SU-DHL-6 (cell line): Measurements from ENCODE around the gene PRRC2B.

Experiments
- H2AFZ ChIP-seq: fragments of 200-600 bp; sonication (generic); 2 replicates; pipeline ENCODE4 v1.6.1; 2014; ENCODE audit warnings: low read depth, mild to moderate bottlenecking, moderate library complexity, mixed read lengths, antibody characterized with exemption, low read length; ENCODE audit not compliant: severe bottlenecking
- H3F3A ChIP-seq: fragments of 200-600 bp; shearing (Covaris generic); 2 replicates; pipeline ENCODE4 v1.6.0; 2016; ENCODE audit warnings: antibody characterized with exemption, mild to moderate bottlenecking; ENCODE audit not compliant: insufficient read depth
- H3K27ac ChIP-seq: fragments of 200-600 bp; sonication (generic); 2 replicates; pipeline ENCODE4 v1.5.1; 2016; ENCODE audit warnings: low read depth, mild to moderate bottlenecking, low read length, moderate library complexity, mixed read lengths
- H3K27me3 ChIP-seq: fragments of 200-600 bp; sonication (generic), shearing (Covaris generic); 2 replicates; pipeline ENCODE4 v1.6.0; 2014; ENCODE audit warnings: mild to moderate bottlenecking, low read length
- H3K36me3 ChIP-seq: fragments of 200-600 bp; sonication (generic); 2 replicates; pipeline ENCODE4 v1.6.1; 2014; ENCODE audit warnings: mild to moderate bottlenecking, low read length, mixed read lengths
- H3K4me2 ChIP-seq: fragments of 300-600, 200-600 bp; shearing (Covaris generic), sonication (generic); 2 replicates; pipeline ENCODE4 v1.6.0; 2014; ENCODE audit warnings: low read length, low read depth, mild to moderate bottlenecking; ENCODE audit not compliant: poor library complexity, severe bottlenecking
- H3K4me3 ChIP-seq: fragments of 200-600 bp; sonication (generic); 2 replicates; pipeline ENCODE4 v1.5.1; 2014; ENCODE audit warnings: antibody characterized with exemption, low read length, mild to moderate bottlenecking, mixed read lengths; ENCODE audit not compliant: insufficient read depth, poor library complexity, severe bottlenecking
- H3K79me2 ChIP-seq: fragments of 200-600 bp; sonication (generic); 2 replicates; pipeline ENCODE4 v1.6.1; 2014; ENCODE audit warnings: mild to moderate bottlenecking, low read length, moderate library complexity; ENCODE audit not compliant: insufficient read depth
- H3K9ac ChIP-seq: fragments of 200-600 bp; sonication (generic); 2 replicates; pipeline ENCODE4 v1.7.0; 2014; ENCODE audit warnings: mild to moderate bottlenecking, low read length
- H3K9me2 ChIP-seq: fragments of 200-600 bp; sonication (generic); replicated peaks from 2 replicates; pipeline ENCODE4 v1.6.1; 2014; ENCODE audit warnings: low read length; ENCODE audit not compliant: insufficient read depth
- H3K9me3 ChIP-seq: fragments of 200-600 bp; sonication (generic); 2 replicates; pipeline ENCODE4 v1.6.1; 2014; ENCODE audit warnings: low read length, mixed read lengths; ENCODE audit not compliant: insufficient read depth
- H4K20me1 ChIP-seq: fragments of 200-600 bp; sonication (generic); 2 replicates; pipeline ENCODE4 v1.6.1; 2014; ENCODE audit warnings: low read depth, mild to moderate bottlenecking, antibody characterized with exemption, low read length, moderate library complexity, mixed read lengths
- CTCF ChIP-seq: fragments of 200-600 bp; sonication (generic); IDR thresholded peaks from one replicate; pipeline ENCODE4 v1.5.1; 2017; ENCODE audit warnings: antibody characterized with exemption, mild to moderate bottlenecking, low read length, moderate library complexity; ENCODE audit not compliant: insufficient read depth, poor library complexity, severe bottlenecking
- EZH2phosphoT487 ChIP-seq: fragments of 200-600 bp; sonication (generic), shearing (Covaris generic); conservative IDR thresholded peaks from 2 replicates; pipeline ENCODE4 v1.6.1; 2018; ENCODE audit warnings: mild to moderate bottlenecking, antibody characterized with exemption, low read length, moderate library complexity, mixed read lengths

PRRC2B gene

GRCh38 chr9:131379056-131379455 is 14.8 kb upstream of the PRRC2B start:
- Histone ChIP-seq H3K4me2 (no peak overlapping the region), H3K36me3 (no peaks in the 10 kb centered on the region), H3F3A (no peaks in the 10 kb centered on the region), H3K79me2 (no peaks in the 10 kb centered on the region), H4K20me1 (no peaks in the 10 kb centered on the region), H2AFZ (no peak overlapping the region), H3K27ac (no peak overlapping the region), H3K27me3 (no peaks in the 10 kb centered on the region), H3K9me2 (no peaks in the 10 kb centered on the region), H3K9me3 (no peaks in the 10 kb centered on the region), H3K9ac (no peak overlapping the region), H3K4me3 (no peak overlapping the region)
- TF ChIP-seq CTCF: no peak
- TF ChIP-seq EZH2phosphoT487: no peak

- no peaks in the 10 kb centered on the region for H3F3A ChIP-seq
- no peak overlapping the region for H3K4me2 ChIP-seq
- H3K9ac ChIP-seq: no peak overlapping the region
- H3K9me2 ChIP-seq: no peaks in the 10 kb centered on the region
- no peak for TF ChIP-seq CTCF
- no peak for TF ChIP-seq EZH2phosphoT487
- H3K4me3 ChIP-seq: no peak overlapping the region
- H3K27me3 ChIP-seq: no peaks in the 10 kb centered on the region
- H4K20me1 ChIP-seq: no peaks in the 10 kb centered on the region
- no peaks in the 10 kb centered on the region for H3K9me3 ChIP-seq
- no peaks in the 10 kb centered on the region for H3K36me3 ChIP-seq
- H2AFZ ChIP-seq: no peak overlapping the region
- no peaks in the 10 kb centered on the region for H3K79me2 ChIP-seq
- no peak overlapping the region for H3K27ac ChIP-seq
Observed at GRCh38 chr9:131382850-131383729, 10.8 kb upstream of the PRRC2B start.

GRCh38 chr9:131385296-131385695 is 8.6 kb upstream of the PRRC2B start:
- H3K4me3 ChIP-seq: no peak overlapping the region
- no peak for TF ChIP-seq EZH2phosphoT487
- TF ChIP-seq CTCF: no peak

More at GRCh38 chr9:131385296-131385695, 8.6 kb upstream of the PRRC2B start:
- H3K4me2 ChIP-seq: no peak overlapping the region
- H2AFZ ChIP-seq: no peak overlapping the region
- H3K9me3 ChIP-seq: no peaks in the 10 kb centered on the region
- no peaks in the 10 kb centered on the region for H4K20me1 ChIP-seq
- H3K9me2 ChIP-seq: no peaks in the 10 kb centered on the region
- H3K9ac ChIP-seq: no peak overlapping the region
- H3K27ac ChIP-seq: no peak overlapping the region
- H3K36me3 ChIP-seq: no peaks in the 10 kb centered on the region
- no peaks in the 10 kb centered on the region for H3K79me2 ChIP-seq
- no peaks in the 10 kb centered on the region for H3F3A ChIP-seq
- H3K27me3 ChIP-seq: no peaks in the 10 kb centered on the region
